ENCODE measurements around the gene ZNF282. TPM values are rescaled to one million over a fixed set of nuclear protein-coding genes. Genes with fewer than 3 reads are reported as not detected.
A peak's percentile ranks its signal among the peaks of the same experiment; 100 is the strongest.

ZNF282 gene
- total and polyA plus RNA-seq, 9 of the 15 experiments (the other 6 are each of a cell fraction or from before 2014, with no cell fraction given) = 0.76 to 58.6 (median 17.4) TPM

DNA sequence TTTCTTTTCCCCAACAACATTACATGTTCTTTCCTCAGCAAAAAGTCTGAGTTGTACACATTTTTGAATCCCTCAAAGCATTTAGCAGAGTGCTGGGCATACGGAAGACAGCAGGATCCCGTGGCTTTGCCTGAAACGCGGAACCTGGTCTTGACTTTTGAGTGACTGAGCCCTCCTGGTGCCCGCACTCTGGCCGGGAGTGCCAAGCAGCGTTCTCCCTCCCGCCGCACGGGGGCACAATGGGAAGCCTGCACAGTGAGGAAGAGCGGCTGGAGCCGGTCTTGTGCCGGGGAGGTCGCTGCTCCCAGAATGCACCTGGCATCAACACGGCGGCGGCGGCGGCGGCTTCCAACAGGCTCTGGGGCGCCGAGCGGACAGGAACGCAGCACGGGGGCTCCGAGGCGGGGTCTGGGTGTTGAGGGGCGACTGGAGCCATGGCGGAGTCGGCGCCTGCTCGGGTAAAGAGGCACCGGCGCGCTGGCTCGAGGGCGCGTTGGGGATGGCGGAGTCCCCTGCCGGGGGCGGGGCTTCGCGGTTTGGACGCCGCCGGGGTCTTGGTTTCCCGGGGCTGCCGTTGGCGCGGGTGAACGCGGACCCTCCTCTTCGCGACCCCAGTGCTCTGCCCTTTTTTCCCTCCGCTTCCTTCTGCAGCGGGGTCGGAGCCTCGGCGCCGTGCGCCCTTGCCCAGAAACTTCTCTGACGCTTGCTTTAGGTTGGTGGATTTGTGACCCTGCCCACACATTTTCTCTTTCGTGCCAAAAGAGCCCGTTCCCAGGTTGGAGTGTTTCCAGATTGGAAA lies 44.2 kb downstream of the ZNF282 start, which contains the start of gene ZNF212 (continued):
- TF ChIP-seq, protein P1, sequence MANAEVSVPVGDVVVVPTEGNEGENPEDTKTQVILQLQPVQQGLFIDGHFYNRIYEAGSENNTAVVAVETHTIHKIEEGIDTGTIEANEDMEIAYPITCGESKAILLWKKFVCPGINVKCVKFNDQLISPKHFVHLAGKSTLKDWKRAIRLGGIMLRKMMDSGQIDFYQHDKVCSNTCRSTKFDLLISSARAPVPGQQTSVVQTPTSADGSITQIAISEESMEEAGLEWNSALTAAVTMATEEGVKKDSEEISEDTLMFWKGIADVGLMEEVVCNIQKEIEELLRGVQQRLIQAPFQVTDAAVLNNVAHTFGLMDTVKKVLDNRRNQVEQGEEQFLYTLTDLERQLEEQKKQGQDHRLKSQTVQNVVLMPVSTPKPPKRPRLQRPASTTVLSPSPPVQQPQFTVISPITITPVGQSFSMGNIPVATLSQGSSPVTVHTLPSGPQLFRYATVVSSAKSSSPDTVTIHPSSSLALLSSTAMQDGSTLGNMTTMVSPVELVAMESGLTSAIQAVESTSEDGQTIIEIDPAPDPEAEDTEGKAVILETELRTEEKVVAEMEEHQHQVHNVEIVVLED (CRISPR knock-in tag; IDR thresholded peaks at IDR 0.05) = peak; percentile 61
- TF ChIP-seq ZBTB7A (IDR thresholded peaks at IDR 0.05; ENCODE audit: borderline replicate concordance, control insufficient read depth, low read depth, low read length) (peak; percentile 83; the same call in 1 of the 2 replicates), ZC3H8 (IDR thresholded peaks at IDR 0.05) (peak; percentile 48; the same call in 1 of the 2 replicates), ZNF57 (CRISPR knock-in tag; IDR thresholded peaks at IDR 0.05) (no peak), LARP7 (IDR thresholded peaks at IDR 0.05) (no peak), CHD4 (IDR thresholded peaks at IDR 0.05; ENCODE audit: insufficient read depth, insufficient replicate concordance, low read depth, low read length, poor library complexity, severe bottlenecking) (no peak), L3MBTL2 (IDR thresholded peaks at IDR 0.05) (peak; percentile 3; the same call in 1 of the 2 replicates), CEBPB (tag; IDR thresholded peaks at IDR 0.05) (no peak), SIN3B (IDR thresholded peaks at IDR 0.05; ENCODE audit: low read depth) (peak; percentile 98), ZNF311 (CRISPR knock-in tag; IDR thresholded peaks at IDR 0.05) (no peak), NFATC3 (IDR thresholded peaks at IDR 0.05) (no peak), XRCC4 (IDR thresholded peaks at IDR 0.05; ENCODE audit: extremely low read depth, insufficient read depth, insufficient read length) (no peak)
- TF ChIP-seq, protein P2, sequence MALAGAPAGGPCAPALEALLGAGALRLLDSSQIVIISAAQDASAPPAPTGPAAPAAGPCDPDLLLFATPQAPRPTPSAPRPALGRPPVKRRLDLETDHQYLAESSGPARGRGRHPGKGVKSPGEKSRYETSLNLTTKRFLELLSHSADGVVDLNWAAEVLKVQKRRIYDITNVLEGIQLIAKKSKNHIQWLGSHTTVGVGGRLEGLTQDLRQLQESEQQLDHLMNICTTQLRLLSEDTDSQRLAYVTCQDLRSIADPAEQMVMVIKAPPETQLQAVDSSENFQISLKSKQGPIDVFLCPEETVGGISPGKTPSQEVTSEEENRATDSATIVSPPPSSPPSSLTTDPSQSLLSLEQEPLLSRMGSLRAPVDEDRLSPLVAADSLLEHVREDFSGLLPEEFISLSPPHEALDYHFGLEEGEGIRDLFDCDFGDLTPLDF (CRISPR knock-in tag; IDR thresholded peaks at IDR 0.05) = no peak
- TF ChIP-seq, protein P3, sequence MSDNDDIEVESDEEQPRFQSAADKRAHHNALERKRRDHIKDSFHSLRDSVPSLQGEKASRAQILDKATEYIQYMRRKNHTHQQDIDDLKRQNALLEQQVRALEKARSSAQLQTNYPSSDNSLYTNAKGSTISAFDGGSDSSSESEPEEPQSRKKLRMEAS (CRISPR knock-in tag; IDR thresholded peaks at IDR 0.05) = peak; percentile 65
- TF ChIP-seq, protein P4, sequence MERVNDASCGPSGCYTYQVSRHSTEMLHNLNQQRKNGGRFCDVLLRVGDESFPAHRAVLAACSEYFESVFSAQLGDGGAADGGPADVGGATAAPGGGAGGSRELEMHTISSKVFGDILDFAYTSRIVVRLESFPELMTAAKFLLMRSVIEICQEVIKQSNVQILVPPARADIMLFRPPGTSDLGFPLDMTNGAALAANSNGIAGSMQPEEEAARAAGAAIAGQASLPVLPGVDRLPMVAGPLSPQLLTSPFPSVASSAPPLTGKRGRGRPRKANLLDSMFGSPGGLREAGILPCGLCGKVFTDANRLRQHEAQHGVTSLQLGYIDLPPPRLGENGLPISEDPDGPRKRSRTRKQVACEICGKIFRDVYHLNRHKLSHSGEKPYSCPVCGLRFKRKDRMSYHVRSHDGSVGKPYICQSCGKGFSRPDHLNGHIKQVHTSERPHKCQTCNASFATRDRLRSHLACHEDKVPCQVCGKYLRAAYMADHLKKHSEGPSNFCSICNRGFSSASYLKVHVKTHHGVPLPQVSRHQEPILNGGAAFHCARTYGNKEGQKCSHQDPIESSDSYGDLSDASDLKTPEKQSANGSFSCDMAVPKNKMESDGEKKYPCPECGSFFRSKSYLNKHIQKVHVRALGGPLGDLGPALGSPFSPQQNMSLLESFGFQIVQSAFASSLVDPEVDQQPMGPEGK (CRISPR knock-in tag; IDR thresholded peaks at IDR 0.05; ENCODE audit: borderline replicate concordance) = no peak
- TF ChIP-seq, protein P5, sequence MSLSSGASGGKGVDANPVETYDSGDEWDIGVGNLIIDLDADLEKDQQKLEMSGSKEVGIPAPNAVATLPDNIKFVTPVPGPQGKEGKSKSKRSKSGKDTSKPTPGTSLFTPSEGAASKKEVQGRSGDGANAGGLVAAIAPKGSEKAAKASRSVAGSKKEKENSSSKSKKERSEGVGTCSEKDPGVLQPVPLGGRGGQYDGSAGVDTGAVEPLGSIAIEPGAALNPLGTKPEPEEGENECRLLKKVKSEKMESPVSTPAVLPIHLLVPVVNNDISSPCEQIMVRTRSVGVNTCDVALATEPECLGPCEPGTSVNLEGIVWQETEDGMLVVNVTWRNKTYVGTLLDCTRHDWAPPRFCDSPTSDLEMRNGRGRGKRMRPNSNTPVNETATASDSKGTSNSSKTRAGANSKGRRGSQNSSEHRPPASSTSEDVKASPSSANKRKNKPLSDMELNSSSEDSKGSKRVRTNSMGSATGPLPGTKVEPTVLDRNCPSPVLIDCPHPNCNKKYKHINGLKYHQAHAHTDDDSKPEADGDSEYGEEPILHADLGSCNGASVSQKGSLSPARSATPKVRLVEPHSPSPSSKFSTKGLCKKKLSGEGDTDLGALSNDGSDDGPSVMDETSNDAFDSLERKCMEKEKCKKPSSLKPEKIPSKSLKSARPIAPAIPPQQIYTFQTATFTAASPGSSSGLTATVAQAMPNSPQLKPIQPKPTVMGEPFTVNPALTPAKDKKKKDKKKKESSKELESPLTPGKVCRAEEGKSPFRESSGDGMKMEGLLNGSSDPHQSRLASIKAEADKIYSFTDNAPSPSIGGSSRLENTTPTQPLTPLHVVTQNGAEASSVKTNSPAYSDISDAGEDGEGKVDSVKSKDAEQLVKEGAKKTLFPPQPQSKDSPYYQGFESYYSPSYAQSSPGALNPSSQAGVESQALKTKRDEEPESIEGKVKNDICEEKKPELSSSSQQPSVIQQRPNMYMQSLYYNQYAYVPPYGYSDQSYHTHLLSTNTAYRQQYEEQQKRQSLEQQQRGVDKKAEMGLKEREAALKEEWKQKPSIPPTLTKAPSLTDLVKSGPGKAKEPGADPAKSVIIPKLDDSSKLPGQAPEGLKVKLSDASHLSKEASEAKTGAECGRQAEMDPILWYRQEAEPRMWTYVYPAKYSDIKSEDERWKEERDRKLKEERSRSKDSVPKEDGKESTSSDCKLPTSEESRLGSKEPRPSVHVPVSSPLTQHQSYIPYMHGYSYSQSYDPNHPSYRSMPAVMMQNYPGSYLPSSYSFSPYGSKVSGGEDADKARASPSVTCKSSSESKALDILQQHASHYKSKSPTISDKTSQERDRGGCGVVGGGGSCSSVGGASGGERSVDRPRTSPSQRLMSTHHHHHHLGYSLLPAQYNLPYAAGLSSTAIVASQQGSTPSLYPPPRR (CRISPR knock-in tag; IDR thresholded peaks at IDR 0.05; ENCODE audit: borderline replicate concordance) = peak; percentile 76; the same call in 1 of the 2 replicates
